HG02885 (cell line): ENCODE measurements around the gene RNF220.
A peak's percentile ranks its signal among the peaks of the same experiment; 100 is the strongest.

Experiments used
- ATAC-seq: cut with Tn5 transposase; IDR thresholded peaks from one replicate; pipeline ENCODE4 v1.9.1; 2021; ENCODE audit warnings: mild to moderate bottlenecking; ENCODE audit not compliant: unreplicated experiment, poor library complexity

Gene RNF220

DNA sequence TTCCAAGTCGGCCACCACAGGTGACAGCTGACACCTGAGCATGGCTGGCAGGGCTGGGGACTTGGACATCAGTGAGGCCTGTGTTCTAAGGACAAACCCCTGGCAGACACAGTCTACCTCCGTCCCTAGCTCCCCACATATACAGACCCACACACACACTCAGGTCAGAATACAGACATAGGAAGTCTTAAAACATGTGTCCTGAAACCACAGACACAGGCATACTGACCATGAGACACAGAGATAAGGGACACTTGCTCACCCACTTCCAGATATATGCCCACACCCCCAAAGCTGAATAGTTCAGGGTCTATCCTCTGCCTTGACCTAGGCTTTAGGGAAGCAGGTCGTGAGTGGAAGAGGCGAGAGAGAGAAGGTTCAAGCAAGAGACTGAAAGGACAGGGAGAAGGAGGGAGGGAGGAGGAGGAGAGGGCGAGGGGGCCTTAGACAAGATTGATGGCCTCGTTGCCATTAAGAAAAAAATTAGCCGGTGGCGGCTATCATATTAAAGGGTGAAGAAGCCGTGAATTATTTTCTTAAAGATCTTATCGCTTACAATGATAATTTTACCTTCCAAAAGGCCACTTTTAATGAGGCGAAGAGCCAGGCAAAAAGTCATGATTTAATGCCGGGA, 219.3 kb downstream of the RNF220 start:
- no peak for ATAC-seq

DNA sequence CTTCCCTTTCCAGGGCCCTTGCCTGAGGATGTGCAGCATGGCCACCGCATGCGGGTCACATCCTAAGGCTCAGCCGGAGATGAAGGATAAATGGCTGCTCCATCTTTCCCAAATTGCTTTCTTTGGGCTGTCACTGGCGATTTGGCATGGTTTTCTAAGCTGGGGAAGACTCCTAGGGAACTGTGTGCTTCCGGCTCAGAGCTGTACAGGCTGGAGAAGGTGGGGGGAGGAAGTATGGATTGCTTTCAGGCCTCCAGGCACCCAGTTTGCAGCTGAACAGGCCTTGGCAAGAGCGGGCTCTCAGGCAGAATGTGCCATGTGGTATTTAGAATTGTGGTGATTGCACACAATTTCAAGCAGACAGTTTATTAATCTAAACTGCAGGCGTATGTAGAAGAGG, 220.3 kb downstream of the RNF220 start:
- no peak for ATAC-seq

DNA sequence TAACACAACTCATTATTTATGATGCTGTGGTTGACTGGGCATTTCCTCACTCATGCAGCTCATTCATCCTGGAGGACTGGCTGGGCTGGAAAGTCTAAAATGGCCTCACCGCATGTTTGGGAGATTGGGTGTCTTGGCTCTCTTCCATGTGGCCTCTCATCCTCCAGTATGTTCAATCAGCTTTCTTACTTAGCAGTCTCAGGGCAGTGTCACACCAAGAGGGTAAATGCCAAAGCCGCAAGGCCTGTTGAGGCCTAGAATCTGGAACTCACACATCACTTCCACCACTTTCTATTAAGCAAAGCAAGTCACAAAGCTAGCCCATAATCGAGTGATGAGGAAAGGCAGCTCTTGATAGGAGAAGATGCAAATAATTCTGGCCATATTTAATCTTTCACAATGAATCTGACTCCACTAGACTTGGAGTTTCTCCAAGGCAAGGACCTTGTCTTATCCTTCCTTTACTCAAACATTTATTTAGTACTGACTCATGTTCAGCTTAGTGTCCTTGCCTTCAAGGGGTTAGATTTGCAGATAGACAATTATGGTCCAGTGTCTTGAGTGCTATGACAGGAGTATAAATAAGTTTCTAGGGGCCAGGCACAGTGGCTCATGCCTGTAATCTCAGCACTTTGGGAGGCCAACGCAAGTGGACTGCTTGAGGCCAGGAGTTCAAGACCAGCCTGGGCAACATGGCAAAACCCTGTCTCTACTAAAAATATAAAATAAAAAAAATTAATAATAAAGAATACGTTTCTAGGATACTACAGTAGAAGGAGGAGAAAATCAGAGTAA, 224.1 kb downstream of the RNF220 start:
- no peak for ATAC-seq

DNA sequence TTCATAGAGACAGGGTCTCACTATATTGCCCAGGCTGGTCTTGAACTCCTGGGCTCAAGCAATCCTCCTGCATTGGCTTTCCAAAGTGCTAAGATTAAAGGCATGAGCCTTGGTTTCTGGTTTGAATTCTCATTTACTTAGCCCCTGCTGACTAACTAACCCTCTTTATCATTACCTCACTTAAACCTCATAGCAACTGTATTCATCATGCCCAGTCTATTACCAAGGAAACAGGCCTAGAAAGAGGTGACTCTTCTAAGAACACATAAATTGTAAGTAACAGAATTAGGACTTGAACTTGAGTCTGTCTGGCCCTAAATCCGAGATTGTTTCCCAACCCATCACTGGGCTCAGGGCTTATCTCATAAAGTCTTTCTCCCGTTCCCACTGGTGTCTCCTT, 225.1 kb downstream of the RNF220 start:
- ATAC-seq: no peak

DNA sequence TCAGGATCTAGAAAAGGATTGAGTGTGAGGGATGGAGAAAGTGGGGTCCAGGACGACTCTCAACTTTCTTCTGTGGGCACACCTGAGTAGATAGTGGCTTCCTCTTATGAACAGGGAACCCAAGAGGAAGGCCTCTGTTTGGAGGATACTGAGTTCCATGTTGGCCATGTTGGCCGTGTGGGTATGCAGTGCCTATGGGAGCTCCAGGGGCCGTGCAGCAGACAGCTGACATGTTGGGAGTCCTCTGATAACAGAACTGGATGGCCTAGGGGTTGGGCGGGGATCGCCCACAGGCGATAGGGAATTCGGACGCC, 226.2 kb downstream of the RNF220 start:
- ATAC-seq: peak; percentile 9

DNA sequence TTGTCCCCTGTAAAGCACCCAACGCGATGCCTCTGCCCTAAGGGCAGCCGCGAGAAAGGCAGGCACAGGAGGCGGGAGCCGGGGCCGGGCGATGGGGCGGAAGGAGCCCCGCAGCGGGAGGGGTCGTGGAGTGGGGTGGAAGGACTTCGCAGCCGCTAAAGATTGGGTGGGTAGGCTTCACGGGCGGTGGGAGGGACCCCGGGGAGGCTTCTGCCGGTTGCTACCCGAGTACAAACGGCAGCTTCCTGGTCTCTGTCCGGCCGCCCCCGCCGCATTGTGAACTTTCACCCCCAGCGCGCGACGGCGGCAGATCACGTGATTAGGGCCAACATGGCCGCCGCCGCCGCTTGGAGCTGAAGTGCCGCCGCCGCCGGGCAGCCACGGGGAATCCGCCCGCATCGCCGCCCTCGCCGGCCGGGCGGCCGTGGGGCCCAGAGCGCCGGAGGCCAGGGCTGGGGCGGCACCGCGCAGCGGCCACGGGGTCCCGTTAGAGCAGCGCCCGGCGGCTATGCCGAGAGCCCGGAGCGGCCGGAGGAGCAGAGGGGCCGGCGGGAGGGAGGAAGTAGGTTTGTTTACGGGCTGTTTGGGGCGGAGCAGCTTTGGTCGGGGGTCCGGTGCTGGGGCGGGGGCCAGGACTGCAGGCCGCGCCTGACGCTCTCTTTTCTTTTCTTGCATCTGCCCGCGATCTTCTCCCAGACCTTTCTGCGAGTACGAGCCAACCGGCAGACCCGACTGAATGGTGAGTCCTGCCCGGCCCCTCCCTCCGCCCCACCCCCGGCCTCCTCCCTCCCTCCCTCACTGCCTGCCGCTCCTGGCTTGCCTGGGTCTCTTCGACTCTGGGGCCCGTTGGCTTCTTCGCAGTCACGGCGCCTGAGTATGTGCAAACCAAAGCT, 226.8 kb downstream of the RNF220 start:
- peak; percentile 74 for ATAC-seq

DNA sequence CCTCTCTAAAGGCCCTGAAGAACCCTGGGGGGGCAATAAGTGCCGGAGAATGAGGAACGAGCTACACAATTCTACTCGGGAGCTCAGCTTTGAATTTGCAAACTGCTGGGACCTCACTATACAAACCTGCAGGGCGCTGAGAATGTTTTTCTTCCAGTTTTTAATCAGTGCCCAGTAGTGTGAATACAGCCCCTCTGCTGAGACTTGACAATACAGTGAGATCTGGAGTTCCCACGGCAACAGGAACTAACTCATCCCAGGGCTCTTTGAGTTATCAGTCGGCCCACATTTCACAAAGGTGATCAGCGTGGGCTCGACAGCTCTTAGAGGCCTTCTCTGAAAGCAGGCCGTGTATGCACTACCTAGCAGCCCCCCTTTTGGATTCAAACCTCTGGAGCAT, 227.5 kb downstream of the RNF220 start:
- ATAC-seq: no peak

DNA sequence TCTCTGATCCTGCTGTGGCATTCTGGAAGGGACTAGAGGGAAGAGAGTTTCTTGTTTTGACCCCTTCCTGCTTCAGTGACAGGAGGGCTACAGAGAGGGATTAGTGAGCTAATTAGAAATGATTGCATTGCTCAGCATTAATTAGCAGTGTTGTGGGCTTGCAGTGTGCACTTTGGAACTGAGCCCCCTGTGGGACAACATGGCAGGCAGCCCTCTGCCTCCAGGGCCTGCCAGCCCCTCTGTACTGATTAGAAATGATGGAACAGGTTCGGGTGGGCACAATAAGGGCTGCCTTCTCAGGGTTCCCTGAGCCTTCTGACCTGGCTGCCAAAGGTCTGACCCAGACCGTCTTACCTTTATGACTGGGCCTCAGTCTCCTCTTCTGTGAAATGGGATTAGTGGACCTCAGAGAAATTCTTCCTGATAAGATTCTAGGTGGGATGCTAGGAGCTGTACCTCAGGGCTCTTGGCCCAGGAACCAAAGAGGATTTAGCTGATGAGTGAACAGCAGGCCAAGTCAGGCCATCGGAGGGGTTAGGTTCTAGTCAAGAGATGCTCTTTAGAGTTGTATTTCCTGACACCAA, 229.6 kb downstream of the RNF220 start:
- no peak for ATAC-seq

DNA sequence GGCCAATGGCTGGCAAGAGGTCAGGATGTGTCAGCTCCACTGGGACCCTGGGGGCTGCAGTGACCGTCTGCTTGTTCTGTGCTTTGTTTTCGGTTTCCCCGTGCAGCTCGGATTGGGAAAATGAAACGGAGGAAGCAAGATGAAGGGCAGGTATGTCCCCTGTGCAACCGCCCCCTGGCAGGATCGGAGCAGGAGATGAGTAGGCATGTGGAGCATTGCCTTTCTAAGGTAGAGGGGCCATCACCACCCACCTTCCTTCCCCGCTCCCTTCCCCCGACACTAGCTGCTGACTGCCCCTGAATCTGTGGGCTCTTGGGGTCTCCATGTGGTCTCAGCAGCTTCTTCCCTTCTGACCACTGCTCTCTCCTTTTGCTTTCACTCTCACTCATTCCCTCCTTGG, 230.4 kb downstream of the RNF220 start:
- no peak for ATAC-seq

DNA sequence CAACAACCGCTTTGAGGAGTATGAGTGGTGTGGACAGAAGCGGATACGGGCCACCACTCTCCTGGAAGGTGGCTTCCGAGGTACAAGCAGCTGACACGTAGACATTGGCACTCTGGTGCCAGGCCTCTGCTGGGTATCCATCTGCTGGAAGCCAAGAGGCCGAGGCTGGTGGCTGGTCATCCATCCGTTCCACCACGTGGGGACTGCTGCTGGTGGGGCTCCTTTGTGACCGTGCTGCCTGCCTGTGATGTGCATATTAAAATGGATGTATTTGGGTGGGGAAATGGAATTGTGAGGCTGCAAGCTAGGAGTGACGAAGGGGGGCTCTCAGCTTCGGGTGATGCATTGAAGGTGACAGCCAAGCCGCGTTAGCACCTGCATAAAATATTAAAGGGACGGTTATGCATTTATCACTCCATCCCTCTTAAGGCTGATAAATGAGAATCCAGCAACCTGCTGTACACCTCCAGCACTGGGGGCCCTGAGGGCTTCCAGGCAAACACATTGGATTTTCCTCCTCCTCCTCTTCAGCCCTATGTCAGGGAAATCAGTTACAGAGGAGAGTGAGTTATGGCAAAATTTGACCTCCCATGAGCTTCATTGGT, 231.1 kb downstream of the RNF220 start:
- ATAC-seq: no peak

DNA sequence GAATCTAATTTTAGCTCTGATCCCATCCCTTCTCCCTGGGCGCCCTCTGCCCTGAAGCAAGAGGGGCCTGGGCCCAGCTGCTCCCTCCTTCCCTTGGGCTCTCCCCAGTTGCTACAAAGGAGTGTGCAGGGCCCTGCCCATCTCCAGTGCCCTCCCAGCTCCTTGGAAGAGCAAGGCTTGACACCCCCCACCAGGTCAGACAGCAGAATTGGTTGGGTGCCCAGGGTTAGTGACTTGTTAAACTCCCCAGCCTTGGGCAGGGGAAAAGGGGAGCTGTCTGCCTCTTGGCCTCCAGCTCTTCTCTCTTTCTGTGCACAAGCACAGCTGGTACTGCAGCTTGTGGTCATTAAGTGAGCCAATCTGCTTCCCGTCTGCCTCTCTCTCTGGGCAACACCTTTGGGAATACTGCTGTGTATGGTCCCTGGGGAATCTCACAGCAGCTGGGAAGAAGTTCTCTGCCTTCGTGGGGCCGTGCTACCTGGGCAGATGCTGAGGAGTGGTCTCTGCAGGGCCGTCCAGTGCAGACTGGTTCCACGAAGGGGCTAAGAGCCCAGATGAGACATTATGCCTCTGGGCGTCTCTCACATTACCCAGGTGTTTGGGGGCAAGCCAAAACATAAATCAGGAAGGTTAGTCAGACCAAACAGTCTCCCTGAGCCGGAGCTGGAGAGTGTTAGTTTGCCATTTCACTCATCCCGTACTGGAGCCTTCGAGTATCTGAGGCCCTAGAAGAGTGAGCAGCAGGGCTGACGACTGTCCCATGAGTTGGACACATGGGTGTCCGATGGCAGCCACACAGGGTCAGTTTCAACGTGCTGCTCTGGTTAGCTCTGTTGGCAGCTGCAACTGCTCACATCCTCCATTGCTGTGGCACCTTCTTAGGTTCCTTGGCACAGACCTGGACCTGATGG, 231.9 kb downstream of the RNF220 start:
- ATAC-seq: no peak

DNA sequence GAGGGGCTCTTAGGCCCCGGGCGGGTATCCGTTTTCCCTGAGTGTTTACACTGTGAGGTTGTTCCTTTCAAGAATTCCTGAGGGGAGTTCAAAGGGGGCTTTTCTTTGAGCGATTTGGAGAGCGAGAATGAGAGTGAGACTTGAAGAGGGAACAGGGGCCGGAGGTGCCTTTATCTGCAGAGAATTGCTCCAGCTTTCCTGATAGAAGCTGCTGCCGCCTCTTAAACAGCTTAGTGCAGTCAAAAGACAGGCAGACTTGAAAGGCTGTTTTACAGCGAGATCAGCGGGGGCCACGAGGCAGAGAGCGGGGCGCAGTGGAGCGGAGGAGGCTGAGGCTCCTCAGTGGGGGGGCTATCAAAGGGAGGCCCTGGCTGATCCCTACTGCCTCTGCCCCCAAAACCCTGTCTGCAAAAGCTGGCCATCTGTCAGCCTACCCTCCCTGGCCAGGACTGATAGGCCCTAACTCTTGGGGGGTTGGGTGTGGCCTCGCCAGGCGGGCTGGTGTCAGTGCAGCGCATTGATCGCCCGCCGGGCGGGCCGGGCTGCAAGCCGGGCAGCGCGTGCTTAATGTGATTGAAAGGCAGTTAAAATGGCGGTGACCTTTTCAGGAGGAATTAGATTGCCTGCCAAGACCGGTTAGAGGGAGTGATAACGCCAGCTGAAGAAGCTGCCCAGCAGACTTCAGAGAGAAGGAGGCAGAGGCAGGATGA, 232.8 kb downstream of the RNF220 start:
- no peak for ATAC-seq

DNA sequence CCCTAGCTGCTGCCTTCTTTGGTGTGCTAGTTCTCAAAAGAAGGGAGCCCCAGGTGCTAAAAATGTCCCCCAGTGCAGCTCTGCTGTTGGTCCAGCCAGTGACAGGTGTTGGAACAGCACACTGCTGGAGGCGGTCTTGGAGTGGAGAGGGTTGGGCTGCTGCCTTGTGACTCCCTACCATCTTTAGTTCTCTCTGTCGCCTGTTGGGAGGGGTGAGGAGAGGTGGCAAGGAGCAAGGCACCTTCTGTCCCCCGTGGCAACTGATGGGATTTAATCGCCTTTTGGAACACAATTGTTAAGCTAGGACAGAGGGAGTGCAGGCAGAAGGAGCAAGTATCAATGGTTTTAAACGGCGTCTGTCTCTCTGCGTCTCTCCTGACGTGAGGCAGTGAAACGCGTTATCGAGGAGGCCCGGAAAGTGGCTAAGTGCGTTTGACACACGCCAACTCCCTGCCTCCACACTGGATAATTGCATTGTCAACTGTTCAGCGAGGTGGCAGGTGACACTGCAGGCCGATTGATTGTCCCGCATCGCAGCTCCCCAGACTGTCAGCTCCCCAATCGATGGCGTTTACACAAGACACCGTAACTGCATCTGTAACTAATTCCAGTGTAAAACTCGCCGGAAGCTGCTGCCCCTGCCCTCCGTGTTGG, 235.3 kb downstream of the RNF220 start:
- ATAC-seq: no peak

DNA sequence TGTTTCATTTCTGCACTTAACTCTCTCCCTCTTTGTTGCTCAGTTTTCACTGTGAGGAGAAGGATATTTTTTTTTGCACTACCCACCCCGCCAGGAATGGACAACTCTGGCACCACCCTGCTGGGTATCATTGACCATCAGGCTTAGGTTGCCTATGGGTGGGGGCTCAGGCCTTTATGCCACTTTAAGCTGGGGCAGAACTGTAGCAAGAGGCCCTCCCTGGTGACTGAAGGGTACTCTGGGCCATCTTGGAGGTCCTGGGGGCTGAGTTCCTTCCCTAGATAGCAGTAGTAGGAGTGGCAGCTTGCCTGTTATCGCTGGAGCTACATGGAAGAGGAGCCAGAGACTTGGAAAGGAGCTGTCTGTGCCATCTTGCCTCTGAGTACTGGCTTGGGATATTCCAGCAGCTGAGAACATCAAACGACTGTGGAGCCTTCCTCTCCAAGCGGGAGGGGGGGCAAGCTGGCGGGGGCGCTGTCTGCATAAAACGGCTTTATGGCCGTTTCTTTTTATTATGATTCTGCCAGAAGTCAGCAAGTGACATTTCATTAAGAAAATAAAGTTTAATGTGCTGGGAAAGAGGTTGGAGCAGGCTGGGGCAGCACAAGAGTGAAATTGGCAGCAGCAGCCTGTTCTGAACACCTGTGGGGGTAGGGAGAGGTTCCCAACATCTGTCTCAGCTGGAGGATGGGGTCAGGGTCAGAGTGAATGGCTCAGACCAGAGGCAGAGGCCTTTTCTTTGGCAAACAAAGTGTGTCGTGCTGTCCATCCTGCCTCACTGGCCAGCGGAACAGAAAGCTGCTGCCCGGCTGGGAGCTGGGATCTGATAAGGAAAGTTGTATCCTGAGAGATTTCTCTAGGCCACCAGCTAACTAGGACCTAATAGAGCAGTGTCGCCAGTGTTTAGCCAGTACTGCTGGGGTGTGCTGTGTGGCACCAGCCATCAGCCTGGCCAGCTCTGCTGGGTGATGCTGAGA, 236.4 kb downstream of the RNF220 start:
- no peak for ATAC-seq

DNA sequence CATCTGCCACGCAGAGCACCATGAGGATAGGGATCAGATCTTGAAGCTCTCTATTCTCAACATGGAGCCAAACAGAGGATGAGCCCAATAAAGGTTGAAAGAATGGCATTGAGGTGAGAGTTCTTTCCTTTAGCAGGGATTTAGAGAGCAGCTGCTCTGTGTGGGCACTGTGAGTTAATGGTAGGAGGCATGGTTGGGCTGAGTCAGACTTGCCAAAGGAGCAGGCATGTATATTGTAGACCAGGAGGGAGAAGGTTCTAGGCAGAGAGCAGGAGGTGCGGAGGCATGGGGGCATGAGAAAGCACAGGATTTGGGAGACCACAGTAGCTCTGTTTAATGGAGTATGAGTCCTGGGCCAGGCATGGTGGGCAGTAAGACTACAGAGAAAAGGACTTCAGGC, 237.2 kb downstream of the RNF220 start:
- no peak for ATAC-seq

DNA sequence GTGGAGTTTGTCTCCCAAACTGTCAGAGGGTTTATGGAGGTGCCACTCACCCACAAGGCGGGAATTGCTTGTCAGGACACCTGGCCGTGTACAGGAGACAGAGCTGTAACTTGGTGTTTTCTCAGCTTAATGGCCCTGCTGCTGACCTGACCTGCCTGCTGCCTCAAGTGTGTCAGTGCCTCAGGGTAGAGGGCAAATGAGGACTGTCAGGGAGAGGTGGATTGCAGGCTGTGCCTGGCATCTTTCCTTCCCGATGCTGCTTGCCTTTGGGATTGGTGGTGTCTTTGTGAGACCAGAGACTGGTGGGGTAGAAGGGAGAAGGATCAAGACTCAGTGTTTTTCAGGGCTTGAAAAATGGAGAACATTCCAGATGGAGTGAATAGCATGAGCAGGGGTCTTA, 237.9 kb downstream of the RNF220 start:
- ATAC-seq: no peak

DNA sequence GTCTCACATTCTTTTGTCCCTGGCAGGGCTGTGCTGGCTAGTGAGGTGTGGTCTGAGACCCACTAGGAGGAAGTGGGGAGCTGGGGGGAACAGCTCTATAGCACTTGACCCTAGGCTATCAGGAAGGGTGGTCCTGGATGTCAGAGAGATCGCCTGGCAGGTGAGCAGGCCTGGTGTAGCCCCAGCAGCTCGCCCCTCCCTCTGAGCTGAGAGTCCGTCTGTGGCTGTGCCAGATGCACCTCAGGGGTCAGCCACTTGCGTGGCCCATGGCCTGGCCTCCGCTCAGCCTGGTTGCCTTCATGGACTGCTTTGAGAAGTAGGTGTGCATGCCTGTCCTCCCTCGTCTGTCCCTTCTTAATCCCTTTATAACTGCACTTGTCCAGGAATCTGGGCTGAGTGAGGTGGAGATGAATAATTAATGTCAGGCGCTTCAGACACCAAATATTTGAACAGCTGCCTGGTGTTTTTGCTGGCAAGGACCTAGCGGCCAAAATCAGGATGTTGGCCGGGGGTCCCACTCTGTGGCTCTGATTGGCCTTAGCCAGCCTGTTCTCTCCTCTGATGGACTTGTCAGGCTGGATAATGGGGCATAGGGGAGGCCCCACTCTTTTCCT, 238.8 kb downstream of the RNF220 start:
- ATAC-seq: no peak
